GM11168 (cell line): ENCODE data around the gene ANXA3.

Experiments used
- in situ Hi-C: fragments of 300-500 bp; cut with MboI; formaldehyde crosslinking; loops from one replicate; pipeline ENCODE4 v1.12.0; 2022; ENCODE audit warnings: low sequenced_read_pairs; ENCODE audit not compliant: unreplicated experiment

The ANXA3 gene, protein sequence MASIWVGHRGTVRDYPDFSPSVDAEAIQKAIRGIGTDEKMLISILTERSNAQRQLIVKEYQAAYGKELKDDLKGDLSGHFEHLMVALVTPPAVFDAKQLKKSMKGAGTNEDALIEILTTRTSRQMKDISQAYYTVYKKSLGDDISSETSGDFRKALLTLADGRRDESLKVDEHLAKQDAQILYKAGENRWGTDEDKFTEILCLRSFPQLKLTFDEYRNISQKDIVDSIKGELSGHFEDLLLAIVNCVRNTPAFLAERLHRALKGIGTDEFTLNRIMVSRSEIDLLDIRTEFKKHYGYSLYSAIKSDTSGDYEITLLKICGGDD

DNA sequence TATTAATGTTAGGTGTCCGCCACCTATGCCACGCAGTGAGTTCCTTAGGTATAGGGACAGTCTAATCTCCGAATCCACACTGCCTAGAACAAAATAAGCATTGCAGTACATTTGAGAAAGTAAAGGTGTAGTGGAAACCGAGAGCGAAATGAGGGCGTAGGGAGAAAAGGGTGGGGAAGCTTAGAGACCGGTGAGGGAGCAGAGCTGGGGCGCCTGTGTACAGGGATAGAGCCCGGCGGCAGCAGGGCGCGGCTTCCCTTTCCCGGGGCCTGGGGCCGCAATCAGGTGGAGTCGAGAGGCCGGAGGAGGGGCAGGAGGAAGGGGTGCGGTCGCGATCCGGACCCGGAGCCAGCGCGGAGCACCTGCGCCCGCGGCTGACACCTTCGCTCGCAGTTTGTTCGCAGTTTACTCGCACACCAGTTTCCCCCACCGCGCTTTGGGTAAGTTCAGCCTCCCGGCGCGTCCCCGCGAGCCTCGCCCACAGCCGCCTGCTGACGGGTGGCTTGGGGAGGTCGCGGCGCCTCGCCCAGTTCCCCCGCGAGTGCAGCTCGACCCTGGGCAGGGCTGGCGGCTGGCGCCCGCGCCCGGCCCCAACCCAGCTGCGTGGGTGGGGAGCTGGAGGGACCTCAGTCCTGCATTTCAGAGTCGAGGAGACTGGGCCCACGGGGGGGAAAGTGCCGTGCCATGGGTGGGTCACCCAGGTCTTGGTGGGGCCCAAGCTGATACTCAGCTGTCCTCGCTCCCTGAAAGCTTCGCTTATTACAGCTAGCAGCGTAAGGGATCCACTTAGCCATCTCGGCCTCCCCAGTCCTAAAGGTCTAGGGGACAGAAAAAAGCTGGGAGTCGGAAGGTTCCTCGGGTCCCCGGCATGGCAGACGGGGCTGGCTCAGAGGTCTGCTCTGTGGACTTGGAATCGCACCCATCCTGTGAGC, at the start of gene ANXA3:
Gene ANXA3 (plus strand): TSS at position 351 of the 932 bp plus-strand sequence. CDS start 2,704 bp downstream, outside the sequence.
- in situ Hi-C loops, result no loop called here

DNA sequence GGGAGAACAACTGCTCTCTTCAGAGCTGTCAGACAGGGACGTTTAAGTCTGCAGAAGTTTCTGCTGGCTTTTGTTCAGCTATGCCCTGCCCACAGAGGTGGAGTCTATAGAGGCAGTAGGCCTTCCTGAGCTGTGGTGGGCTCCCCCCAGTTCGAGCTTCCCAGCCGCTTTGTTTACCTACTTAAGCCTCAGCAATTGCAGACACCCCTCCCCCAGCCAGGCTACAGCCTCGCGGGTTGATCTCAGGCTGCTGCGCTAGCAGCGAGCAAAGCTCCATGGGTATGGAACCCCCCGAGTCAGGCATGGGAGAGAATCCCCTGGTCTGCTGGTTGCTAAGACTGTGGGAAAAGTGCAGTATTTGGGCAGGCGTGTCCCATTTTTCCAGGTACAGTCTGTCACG, 45.3 kb upstream of the ANXA3 start:
- in situ Hi-C loops, result loop anchor here (25.0 kb wide), 1 partner anchor 544 kb away; no protein-coding TSS in a partner anchor

DNA sequence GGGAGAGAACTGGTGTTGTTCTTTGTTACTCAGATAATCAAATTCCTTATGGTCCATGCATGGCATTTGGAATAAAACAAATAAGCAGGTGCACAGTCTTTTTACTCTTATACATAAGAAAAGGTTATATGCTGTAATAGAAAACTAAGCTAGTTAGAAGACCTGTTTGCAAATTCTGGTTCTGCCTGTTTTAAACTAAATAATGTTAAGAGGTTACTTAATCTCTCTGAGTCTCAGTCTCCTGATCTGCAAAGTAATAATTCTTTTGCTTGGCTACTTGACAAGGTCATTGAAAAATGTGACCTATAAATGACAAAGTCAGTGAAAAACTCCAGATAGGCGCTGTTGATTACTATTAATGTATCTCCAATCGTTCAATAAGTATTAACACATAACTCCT, 42.5 kb upstream of the ANXA3 start:
- in situ Hi-C loops, result loop anchor here (25.0 kb wide), 1 partner anchor 547 kb away; no protein-coding TSS in a partner anchor

DNA sequence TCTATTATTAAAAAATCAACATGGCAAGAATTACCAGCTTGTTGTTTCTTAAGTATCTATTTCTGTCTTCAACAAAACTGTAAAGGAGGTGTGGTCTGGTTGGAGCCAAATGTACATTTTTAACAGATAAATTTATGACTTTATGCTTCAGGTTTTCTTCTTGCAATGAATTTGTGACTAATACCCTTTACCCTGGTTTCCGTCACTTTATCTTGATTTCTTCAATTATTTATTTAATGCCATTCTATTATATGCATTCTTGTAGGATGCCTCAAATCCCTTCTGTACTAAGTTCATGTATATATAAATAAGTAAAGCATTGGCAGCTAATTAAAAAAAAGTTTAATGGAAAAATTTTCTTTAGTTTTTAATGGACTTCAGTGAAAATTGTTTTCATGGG, 41.5 kb upstream of the ANXA3 start:
- in situ Hi-C loops, result loop anchor here (25.0 kb wide), 1 partner anchor 548 kb away; no protein-coding TSS in a partner anchor

DNA sequence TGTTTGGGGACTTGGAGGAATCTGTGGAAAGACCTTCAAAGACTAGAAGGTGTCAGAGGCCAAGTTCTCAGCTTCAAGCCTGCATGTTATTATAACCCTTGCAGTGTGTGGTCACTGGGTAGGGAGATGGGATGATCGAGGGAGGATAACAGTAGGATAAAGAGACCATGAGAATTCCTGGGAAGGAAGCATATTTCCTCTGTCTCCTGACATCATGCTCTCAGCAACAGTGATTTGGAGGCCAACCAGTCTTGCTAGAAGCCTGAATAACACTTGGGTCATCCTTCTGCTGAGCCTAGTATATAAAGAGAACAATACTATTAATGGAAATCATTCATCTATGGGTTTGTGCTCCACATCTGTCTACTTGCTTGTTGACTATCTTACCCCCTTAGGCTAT, 40.9 kb upstream of the ANXA3 start:
- in situ Hi-C loops, result loop anchor here (25.0 kb wide), 1 partner anchor 548 kb away; no protein-coding TSS in a partner anchor

DNA sequence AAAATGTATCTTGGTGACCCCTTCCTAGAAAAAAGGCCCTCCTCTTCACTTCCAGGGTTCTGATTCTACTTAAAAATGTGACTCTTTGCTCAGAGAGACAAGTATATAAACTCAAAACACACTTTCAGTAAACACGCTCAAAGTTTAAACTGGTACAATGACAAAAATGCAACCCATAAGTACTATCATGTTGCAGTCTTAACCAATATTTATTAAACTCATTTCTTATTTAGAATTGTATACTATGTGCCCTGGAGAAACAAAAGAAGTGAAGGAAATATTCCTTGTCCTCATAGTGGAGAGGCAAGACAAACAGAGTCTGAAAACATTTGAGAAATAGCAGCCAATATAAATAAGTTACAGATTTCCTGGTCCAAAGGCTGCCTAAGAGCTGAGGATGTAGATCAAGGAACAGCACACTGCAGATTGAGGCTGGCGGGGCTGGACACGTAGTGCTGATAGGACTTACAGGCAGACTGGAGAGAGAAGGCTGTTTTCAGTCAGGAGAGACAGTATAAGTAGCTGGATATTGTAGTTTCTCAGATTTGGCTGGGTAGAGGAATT, 39.1 kb upstream of the ANXA3 start:
- in situ Hi-C loops, result loop anchor here (25.0 kb wide), 1 partner anchor 550 kb away; no protein-coding TSS in a partner anchor

DNA sequence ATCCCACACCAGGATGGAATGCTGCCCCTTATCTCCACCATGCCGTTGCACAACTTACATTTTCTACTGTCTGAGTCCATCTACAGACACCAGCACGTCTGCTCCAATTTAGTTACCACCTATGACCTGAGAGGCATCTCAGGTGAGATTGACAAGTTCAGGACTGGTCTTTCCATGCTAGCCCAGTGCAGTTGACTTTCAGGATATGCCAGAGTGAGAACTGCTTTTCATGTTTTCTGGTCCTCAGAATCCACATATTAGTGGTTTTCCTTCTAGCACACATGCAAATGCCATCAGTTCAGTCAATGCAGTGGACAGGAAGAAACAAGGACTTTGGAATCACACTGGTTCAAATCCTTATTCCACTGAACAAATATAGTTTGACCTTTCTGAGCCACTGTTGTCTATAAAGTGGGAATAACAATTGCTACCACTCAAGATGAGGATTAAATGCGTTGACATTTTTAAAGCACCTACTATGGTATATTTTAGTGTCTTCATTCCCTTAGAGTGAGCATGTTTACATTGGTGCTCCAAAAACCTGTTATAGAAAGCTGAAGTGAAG, 38.1 kb upstream of the ANXA3 start:
- in situ Hi-C loops, result loop anchor here (25.0 kb wide), 1 partner anchor 551 kb away; no protein-coding TSS in a partner anchor

DNA sequence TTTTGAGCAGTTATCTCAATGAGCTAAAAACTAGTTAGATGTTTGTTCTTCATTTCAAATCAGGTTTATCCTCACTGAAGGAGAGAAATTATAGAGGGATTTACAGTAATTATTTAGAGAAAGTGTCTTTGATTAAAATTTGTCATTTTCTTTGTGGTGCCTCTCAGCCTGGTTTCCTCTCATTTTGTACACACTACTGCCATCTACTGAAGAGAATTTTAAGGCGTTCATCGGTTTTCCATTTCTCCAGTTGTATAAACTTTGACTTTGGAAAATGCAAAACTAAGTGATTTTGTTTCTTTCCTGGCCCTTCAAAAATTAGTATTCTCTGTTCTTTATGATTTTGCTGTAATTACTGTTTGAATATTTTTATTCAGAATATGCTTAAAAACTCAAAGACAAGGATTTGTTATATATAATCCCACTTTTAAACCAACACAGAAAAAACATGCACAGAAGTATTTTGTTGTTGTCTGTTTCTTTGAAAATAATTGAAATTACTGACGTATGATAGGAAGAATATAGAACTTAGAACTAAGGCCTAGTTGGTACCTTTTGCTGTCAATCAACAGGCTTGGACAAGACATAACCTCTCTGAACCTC, 34.4 kb upstream of the ANXA3 start:
- in situ Hi-C loops, result loop anchor here (25.0 kb wide), 1 partner anchor 555 kb away; no protein-coding TSS in a partner anchor

DNA sequence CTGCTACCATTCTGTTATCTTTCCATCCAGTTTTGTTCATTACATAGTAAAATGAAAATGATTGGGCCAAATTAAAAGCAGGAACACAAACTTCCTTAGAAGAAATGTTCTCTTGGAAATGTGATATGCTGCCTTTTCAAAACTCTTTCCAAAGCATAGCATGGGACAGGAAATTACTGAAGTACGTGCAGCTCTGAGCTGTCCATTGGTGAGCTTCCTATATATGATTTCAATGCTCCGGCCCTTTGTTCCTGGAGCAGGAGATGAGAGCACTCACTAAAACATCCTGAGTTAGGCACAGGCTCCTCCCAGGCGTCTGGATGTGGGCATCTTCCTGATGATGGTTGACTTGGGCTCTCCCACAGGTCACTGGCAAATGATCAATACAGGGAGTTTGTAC, 33.0 kb upstream of the ANXA3 start:
- in situ Hi-C loops, result loop anchor here (25.0 kb wide), 1 partner anchor 556 kb away; no protein-coding TSS in a partner anchor

DNA sequence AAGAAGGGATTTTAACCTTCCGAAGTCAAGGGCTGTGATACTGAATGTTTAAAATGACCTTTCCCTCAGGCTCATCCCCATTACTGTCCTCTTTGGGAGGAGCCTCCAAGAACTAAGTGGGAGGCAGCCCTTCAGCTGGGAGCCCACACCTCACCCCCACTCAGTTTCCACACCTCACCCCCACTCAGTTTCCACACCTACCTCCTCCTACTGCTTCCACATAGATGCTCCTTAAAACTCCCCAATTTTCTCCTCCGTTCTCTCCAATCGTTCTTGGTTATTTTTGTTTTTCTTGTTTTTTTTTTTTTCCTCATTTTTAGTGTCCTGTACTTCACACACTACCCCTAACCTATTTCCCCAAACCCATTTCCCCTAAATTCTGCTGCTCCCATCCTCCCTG, 31.6 kb upstream of the ANXA3 start:
- in situ Hi-C loops, result loop anchor here (25.0 kb wide), 1 partner anchor 558 kb away; no protein-coding TSS in a partner anchor

DNA sequence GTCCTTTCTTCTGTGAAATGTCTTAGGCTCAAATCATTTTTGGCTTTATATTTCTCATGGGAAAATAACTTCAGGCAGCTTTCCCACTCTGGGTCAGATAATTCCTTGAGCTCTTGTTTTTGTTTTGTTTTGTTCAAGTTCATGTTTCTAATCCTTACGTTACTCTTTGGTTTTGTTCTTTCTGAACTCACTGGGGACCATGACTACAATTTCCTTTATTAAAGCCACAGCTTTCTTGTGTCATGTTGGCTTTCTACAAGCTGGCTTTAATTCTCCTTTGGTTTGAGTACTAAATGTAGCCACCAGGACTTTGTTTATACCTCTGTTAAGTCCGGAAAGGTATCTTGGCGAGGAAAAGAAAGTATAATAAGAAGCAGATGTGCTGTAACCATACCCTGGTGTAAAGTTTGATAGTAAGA, 30.8 kb upstream of the ANXA3 start:
- in situ Hi-C loops, result loop anchor here (25.0 kb wide), 1 partner anchor 559 kb away; no protein-coding TSS in a partner anchor

DNA sequence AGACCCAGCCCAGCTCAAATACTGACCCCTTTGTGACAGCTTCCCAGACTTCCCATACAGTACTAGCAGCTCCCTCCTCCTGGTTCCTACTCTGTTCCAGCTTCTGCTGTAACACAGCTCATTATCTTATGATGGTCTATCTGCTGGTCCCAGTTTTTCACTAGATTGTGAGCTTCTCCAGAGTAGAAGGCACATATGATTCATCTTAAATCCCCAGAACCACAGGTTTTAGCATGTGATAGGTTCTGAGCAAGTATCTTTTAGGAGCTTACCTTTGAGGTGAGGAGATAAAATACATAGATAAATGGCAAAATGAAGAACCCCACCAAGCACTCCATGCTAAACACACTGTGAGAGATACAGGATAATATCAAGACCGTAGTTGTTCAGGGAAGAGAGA, 27.6 kb upstream of the ANXA3 start:
- in situ Hi-C loops, result loop anchor here (25.0 kb wide), 1 partner anchor 562 kb away; no protein-coding TSS in a partner anchor

DNA sequence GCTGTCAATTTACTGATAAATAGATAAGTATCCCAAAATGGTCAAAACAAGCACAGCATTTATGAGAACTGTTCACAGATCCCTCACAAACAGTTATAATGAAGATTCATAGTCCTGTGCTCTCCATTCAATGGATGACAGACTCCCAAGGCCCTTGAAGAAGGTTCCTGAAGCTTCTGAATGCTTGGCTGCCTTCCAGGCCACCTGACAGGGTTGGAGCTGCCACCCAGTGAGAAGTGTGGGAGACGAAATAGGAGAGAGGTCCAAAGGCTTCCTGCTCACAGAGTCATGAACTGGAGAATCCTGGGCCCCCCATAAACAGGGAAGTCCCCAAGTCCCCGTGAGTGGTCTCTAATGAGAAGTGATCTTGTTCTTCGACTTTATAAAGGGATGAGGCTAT, 26.0 kb upstream of the ANXA3 start:
- in situ Hi-C loops, result no loop called here

DNA sequence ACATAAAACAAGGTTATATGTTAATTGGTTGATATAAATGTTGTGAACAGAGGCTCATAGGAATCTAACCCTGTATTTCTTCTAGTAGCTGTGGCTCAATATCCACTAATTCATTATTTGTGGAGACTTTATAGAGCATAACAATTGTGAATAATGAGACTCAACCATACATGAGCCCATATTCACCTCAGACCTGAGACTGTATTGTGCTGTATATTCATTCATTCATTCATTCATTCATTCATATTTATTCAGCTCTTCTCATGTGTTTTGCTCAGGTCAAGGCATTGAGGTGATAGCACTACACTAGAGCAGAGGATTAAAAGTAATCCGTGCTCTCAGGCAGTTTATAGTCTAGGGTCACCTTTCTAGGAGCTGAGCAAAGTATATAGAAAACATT, 24.5 kb upstream of the ANXA3 start:
- in situ Hi-C loops, result no loop called here

DNA sequence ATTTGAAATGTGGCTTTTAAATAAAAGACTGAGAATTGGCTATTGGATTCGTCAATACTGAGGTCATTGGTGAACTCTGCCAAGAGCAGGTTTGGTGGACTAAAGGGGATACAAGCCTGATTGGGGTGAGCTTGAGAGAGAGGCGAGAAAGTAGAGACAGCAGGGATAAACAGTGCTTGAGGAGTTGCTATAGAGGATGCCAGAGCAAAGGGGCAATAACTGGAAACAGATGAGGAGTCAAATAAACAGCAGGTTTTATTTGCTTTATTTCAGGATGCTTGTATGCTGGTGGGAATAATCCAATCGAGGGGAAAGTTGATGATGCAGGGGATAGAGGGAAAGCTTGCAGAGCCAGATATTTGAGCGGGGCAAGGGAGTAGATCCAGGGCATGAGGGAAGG, 24.0 kb upstream of the ANXA3 start:
- in situ Hi-C loops, result no loop called here

DNA sequence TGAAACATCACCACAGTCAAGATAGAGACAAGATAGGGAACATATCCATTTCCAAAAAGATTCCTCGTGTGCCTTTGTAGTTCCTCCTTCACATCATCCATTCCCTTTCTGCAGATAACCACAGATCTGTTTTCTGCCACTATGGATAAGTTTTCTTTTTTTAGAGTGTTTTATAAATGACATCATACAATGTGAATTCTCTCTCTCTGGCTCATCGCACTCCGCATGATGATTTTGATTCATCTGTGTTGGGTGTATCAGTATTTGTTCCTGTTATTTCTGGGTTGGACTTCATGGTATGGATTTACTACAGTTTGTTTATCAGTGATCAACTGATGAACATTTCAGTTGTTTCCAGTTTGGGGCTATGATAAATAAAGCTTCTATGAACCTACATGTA, 23.2 kb upstream of the ANXA3 start:
- in situ Hi-C loops, result no loop called here

DNA sequence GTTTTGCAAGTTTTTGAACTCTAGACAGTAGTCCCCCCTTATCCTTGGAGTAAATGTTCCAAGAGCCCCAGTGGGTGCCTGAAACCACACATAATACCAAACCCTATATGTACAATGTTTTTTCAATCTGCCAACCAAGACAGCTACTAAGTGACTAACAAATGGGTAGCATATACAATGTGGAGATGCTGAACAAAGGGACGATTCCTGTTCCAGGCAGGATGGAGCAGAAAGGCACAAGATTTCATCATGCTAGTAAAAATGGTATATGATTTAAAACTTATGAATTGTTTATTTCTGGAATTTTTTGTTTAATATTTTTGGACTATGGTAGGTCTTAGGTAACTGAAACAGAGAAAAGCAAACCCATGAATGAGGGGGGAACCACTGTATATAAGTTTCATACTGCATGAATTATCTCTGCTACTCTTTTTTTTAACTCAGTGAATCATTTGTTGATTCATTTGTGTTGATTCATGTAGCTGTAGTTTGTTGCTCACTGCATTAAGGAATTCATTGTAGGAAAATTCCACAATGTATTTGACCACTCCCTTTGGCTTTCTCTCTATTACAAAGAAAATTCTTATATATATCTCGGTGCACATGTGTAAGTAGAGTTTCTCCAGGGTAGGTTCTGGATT, 21.9 kb upstream of the ANXA3 start:
- in situ Hi-C loops, result no loop called here

DNA sequence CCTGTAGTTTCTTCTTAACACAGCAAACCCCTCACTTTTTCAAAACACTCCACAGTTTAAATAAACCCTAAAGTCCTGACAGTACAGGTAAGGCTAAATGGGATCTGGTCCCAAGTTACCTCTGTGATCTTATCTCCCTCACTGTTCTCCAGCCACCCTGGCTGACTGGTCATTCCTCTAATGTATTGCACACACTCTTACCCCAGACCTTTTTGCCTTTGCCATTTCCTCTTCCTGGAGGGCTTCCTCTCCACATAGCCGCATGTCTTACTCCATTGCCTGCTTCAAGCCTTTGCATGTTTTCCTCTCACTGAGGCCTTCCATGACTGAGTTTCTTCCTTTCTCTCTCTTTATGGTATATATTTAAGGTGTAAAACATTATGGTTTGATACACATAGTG, 19.5 kb upstream of the ANXA3 start:
- in situ Hi-C loops, result no loop called here

DNA sequence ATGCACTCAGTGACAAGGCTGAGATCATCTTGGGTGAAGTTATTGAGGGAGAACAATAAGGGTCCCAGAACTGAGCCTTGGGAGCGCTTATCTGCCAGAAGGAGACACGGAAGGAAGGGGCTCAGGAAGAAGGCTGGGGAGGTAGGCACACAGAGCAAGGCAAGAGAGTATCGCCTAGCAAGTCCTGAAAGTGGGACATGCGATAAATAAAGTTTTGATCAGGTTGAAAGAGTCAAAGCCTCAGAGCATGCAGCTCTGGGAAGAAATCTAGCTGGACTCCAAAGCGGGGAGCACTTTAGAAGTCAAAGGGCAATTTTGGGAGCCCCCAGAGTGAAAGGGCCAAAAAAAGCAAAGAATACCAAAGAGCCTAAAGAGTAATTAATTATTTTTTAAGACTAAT, 17.7 kb upstream of the ANXA3 start:
- in situ Hi-C loops, result no loop called here
